Measurements from ENCODE around the gene MT1A. TPM values are rescaled to one million over a fixed set of nuclear protein-coding genes. Genes with fewer than 3 reads are reported as not detected.
A peak's percentile ranks its signal among the peaks of the same experiment; 100 is the strongest.

Gene MT1A
- total RNA-seq, 2 experiments from 2014 or later, result 0.91 TPM; not detected in 1

DNA sequence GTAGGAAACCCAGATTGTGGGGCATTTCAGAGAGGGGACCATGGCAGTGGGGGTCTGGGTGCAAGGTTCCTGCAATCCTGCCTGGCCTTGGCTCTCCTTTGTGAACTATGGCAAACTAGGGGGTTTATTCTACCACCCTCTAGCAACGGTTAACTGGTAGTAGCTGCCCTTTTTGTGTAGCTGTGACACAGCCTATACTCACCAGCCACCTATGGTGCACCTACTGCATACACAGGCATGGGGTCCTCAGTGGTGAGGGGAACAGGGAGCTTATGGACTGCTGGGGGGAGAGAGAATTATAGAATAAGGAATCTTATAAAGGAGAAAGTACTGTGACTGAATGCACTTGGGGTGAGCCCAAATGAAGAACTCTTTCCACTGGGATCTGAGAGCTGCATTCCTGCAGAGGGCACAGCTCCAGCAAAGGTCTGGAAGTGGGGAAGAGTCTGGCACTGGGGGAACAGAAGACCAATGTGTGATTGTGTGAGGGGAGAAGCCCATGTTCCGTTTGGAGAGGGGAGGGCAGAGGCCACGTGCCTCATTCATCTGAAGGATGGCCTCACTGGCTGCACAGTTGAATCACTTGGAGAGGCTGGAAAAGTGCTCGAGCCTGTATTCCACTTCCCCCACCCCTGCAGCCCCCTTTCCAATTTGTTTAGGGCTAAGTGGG is 45.9 kb downstream of the MT1A start:
- peaks cover 1% of the 10 kb centered on the region for H3K36me3 Mint-ChIP-seq
- no peaks in the 10 kb centered on the region for H3K9me3 Mint-ChIP-seq (ENCODE audit: low read depth)
- CTCF ChIA-PET, result interaction anchor here (1.3 to 3.9 kb wide), 5 partner anchors 8 to 108 kb away, joined by 3 to 30 read pairs (median 5); no protein-coding TSS in a partner anchor
- H3K4me3 Mint-ChIP-seq, result peak overlapping the region; percentile 89
- no peak overlapping the region for H3K27ac Mint-ChIP-seq
- H3K4me1 Mint-ChIP-seq, result peaks cover 25% of the 10 kb centered on the region
- DNase-seq (no peak), ATAC-seq (no peak)
- H3K27me3 Mint-ChIP-seq, result peaks cover 2% of the 10 kb centered on the region

DNA sequence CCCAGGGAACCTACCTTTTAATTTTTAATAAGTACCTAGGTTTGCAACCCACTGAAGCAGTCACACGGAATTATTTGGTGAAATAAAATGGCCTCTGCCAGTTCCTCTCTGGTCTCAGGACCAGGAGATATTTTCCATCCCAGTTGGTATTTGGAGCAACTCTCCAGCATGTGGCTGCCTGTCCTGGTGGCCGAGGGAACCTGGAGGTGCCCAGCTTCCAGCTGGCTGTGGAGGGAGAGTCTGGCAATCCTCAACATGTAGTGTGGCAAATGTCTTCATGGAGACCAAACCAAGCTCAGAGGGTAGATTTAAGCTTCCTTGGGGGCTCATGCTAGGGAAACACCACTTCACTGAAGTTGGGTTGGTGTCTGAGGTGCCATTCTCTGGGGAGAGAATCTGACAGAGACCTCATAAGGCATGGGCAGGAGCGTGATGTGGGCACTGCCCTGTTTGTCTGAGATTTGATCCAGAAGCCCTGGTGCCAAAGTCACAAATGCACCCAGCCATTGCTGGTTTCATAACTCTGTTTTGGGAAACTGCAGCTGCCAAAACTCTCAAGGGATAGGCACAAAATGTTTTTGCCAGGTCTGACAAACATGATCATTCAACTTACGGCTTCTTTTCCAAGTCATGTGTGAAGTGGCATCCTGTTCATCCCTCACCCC is 46.6 kb downstream of the MT1A start:
- CTCF ChIA-PET, result interaction anchor here (1.5 to 3.9 kb wide), 3 partner anchors 12 to 108 kb away, joined by 5 to 30 read pairs (median 10); no protein-coding TSS in a partner anchor
- ATAC-seq (no peak), DNase-seq (no peak)
- Mint-ChIP-seq H3K4me3 (no peak overlapping the region), H3K36me3 (peaks cover 1% of the 10 kb centered on the region), H3K27me3 (peaks cover 2% of the 10 kb centered on the region), H3K4me1 (peaks cover 25% of the 10 kb centered on the region), H3K27ac (no peak overlapping the region), H3K9me3 (ENCODE audit: low read depth) (no peaks in the 10 kb centered on the region)

DNA sequence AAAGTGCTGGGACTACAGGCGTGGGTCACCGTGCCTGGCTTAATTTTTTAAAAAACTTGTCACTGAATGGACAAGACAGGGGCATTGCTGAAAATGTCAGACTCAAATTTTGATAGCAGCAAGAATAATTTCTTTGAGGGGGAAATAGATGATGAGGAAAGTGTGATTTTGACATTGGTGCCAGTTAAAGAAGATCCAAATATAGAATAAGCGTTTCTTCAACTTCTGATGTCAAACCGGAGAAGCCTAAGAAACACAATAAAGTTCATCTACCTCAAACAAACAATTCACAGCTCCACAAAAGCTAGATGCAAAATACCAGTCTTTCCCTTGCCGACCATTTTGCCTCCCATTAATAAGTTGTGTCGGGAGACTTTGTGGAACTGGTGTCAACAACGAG is 48.3 kb downstream of the MT1A start:
- ATAC-seq (no peak), DNase-seq (no peak)
- Mint-ChIP-seq H3K27ac (no peak overlapping the region), H3K36me3 (peaks cover 1% of the 10 kb centered on the region), H3K4me3 (no peak overlapping the region), H3K4me1 (peaks cover 17% of the 10 kb centered on the region), H3K9me3 (ENCODE audit: low read depth) (no peaks in the 10 kb centered on the region), H3K27me3 (peaks cover 7% of the 10 kb centered on the region)
- CTCF ChIA-PET, result interaction anchor here (1.0 kb wide), 1 partner anchor 15 kb away, joined by 4 read pairs; no protein-coding TSS in a partner anchor

DNA sequence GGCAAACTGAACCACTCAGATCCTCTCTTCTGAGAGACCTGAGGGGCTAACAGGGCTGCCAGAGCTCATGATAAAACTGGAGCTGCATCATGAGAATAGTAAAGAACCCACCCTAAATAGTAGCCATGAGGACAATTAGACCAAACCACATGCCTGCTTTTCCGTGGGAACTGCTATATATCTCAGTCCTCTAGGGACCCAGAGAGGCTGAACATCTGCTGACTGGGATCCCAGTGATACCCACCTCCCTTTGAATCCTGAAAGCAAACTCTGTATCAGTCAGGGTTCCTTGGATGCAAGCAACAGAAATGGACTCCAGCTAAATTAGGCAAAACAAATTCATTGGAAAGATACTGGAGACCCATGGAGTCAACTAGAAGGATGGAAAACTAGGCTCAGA is 50.3 kb downstream of the MT1A start:
- CTCF ChIA-PET, result interaction anchor here (0.6 to 2.4 kb wide), 3 partner anchors 13 to 88 kb away, joined by 3 to 11 read pairs (median 4); no protein-coding TSS in a partner anchor
- peaks cover 5% of the 10 kb centered on the region for H3K4me1 Mint-ChIP-seq

DNA sequence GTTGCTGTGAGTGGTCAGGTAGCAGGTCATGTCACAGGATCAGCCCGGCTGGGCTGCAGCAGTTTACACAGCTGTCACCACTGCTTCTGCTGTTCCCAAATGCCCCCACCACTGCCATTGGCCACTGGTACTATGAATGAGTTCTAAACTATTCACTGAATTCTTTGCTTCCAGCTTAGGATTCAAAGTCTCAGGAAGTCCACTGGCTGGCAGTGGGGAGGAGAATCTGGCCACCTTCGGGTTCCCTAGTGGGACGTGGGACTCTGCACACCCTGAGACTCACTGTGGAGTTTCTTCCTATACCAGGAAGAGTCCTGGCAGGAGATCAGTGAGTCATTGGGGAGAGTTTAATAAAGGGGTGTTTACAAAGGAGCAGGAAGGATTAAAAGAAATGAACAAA is 50.7 kb downstream of the MT1A start:
- no peaks in the 10 kb centered on the region for H3K36me3 Mint-ChIP-seq

More for the DNA sequence above, 50.3 kb downstream of the MT1A start:
- Mint-ChIP-seq H3K27ac (no peak overlapping the region), H3K36me3 (peaks cover 1% of the 10 kb centered on the region), H3K27me3 (peaks cover 7% of the 10 kb centered on the region), H3K9me3 (ENCODE audit: low read depth) (no peaks in the 10 kb centered on the region), H3K4me3 (no peak overlapping the region)
- ATAC-seq (no peak), DNase-seq (no peak)

More for the DNA sequence above, 50.7 kb downstream of the MT1A start:
- H3K27ac Mint-ChIP-seq, result no peak overlapping the region
- DNase-seq (no peak), ATAC-seq (no peak)
- CTCF ChIA-PET, result interaction anchor here (0.6 to 2.4 kb wide), 3 partner anchors 13 to 88 kb away, joined by 3 to 11 read pairs (median 4); no protein-coding TSS in a partner anchor
- no peaks in the 10 kb centered on the region for H3K9me3 Mint-ChIP-seq (ENCODE audit: low read depth)
- no peak overlapping the region for H3K4me3 Mint-ChIP-seq
- H3K4me1 Mint-ChIP-seq, result peaks cover 1% of the 10 kb centered on the region
- peaks cover 7% of the 10 kb centered on the region for H3K27me3 Mint-ChIP-seq

Other genes starting within 250 kb of the MT1A start
- gene AMFR, start 213.1 kb upstream of the MT1A start, total RNA-seq, result 10 to 100 TPM; 48.9 to 54.2 TPM
- 100 to 1,000 TPM; 242 to 279 TPM for gene NUDT21, start 187.3 kb upstream of the MT1A start, total RNA-seq
- 10 to 100 TPM; 41.9 to 63.1 TPM for gene OGFOD1, start 187.1 kb upstream of the MT1A start, total RNA-seq
- gene BBS2, start 118.6 kb upstream of the MT1A start, total RNA-seq, result 1 to 10 TPM; 6.2 to 8.2 TPM
- not detected for gene MT4, start 73.6 kb upstream of the MT1A start, total RNA-seq
- 1 to 10 TPM in 1 of 2 experiments, not detected in 1; 3.6 TPM for gene MT3, start 49.1 kb upstream of the MT1A start, total RNA-seq
- gene MT2A, start 30.1 kb upstream of the MT1A start, total RNA-seq, result 100 to 1,000 TPM; 121 to 125 TPM
- gene MT1E, start 12.9 kb upstream of the MT1A start, total RNA-seq, result 10 to 100 TPM; 41.2 to 54.1 TPM
- gene MT1M, start 6.0 kb upstream of the MT1A start, total RNA-seq, result not detected
- gene MT1B, start 13.2 kb downstream of the MT1A start, total RNA-seq, result not detected
- gene MT1F, start 19.3 kb downstream of the MT1A start, total RNA-seq, result 10 to 100 TPM; 11.4 to 20.6 TPM
- 1 to 10 TPM; 2.8 to 3.4 TPM for gene MT1G, start 29.4 kb downstream of the MT1A start, total RNA-seq
- gene MT1H, start 31.1 kb downstream of the MT1A start, total RNA-seq, result not detected
- gene MT1X, start 43.8 kb downstream of the MT1A start, total RNA-seq, result 10 to 100 TPM; 34.2 to 39.5 TPM
- 100 to 1,000 TPM; 126 to 129 TPM for gene NUP93, start 91.5 kb downstream of the MT1A start, total RNA-seq
- not detected for gene SLC12A3, start 226.5 kb downstream of the MT1A start, total RNA-seq